RWPE2 (cell line): ENCODE data around the gene OR2F1.

Source experiments
- ATAC-seq: fragments of 200-7000 bp; cut with Tn5 transposase; 3 replicates; pipeline ENCODE4 v1.9.1; 2021; ENCODE audit warnings: low read depth
- DNase-seq: peaks from one replicate; pipeline ENCODE4 v3.0.0-alpha.2; 2020; ENCODE audit warnings: low spot score
- H3K27ac ChIP-seq: fragments of 450-650 bp; 2 replicates; pipeline ENCODE4 v1.5.1; 2017; ENCODE audit warnings: mild to moderate bottlenecking; ENCODE audit not compliant: poor library complexity, severe bottlenecking
- H3K27me3 ChIP-seq: fragments of 250-450 bp; sonication (Bioruptor Pico); 2 replicates; pipeline ENCODE4 v1.5.1; 2021; ENCODE audit warnings: mild to moderate bottlenecking, moderate library complexity; ENCODE audit not compliant: insufficient read depth, poor library complexity, severe bottlenecking
- H3K36me3 ChIP-seq: fragments of 250-450 bp; sonication (Bioruptor Pico); 2 replicates; pipeline ENCODE4 v1.5.1; 2020; ENCODE audit warnings: low read depth, mild to moderate bottlenecking, moderate library complexity
- H3K4me1 ChIP-seq: fragments of 250-450 bp; sonication (Bioruptor Pico); 2 replicates; pipeline ENCODE4 v1.5.1; 2021; ENCODE audit warnings: mild to moderate bottlenecking, moderate library complexity; ENCODE audit not compliant: insufficient read depth, poor library complexity, severe bottlenecking
- H3K4me3 ChIP-seq: fragments of 250-450 bp; sonication (Bioruptor Pico); 2 replicates; pipeline ENCODE4 v1.5.1; 2021; ENCODE audit warnings: mild to moderate bottlenecking, moderate library complexity; ENCODE audit not compliant: severe bottlenecking
- H3K9me3 ChIP-seq: fragments of 250-450 bp; sonication (Bioruptor Pico); 2 replicates; pipeline ENCODE4 v1.5.1; 2021; ENCODE audit warnings: mild to moderate bottlenecking, moderate library complexity; ENCODE audit not compliant: severe bottlenecking
- TF ChIP-seq, protein P1 (sequence below): fragments of 450-650 bp; IDR thresholded peaks from one replicate; pipeline ENCODE4 v1.5.1; 2017; ENCODE audit warnings: mild to moderate bottlenecking, moderate library complexity; ENCODE audit not compliant: poor library complexity, severe bottlenecking

OR2F1 gene

DNA sequence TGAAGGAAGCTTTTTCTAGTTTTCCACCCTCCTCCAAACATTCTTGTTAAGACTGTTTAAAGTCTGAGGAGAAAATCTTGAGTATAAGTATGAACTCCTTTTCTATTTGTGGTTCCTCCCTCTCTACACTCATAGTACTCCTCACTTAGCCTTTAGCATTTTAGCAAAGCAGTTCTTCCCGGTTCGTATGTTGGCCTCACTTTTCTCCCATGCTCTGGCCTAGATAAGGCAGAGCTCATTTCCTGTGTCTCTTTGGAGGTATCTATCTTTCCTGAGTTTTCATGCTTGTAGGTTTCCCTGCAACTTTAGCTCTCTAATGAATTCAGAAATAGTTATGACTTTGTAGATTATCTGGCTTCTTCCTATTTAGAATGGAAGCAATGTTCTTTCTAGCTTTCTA, 5.9 kb upstream of the OR2F1 start:
- Histone ChIP-seq H3K4me1 (no peaks in the 10 kb centered on the region), H3K9me3 (no peaks in the 10 kb centered on the region), H3K27ac (no peak overlapping the region), H3K4me3 (no peak overlapping the region), H3K27me3 (no peaks in the 10 kb centered on the region), H3K36me3 (no peaks in the 10 kb centered on the region)
- ATAC-seq: no peak
- no peak for DNase-seq
- TF ChIP-seq, protein P1, sequence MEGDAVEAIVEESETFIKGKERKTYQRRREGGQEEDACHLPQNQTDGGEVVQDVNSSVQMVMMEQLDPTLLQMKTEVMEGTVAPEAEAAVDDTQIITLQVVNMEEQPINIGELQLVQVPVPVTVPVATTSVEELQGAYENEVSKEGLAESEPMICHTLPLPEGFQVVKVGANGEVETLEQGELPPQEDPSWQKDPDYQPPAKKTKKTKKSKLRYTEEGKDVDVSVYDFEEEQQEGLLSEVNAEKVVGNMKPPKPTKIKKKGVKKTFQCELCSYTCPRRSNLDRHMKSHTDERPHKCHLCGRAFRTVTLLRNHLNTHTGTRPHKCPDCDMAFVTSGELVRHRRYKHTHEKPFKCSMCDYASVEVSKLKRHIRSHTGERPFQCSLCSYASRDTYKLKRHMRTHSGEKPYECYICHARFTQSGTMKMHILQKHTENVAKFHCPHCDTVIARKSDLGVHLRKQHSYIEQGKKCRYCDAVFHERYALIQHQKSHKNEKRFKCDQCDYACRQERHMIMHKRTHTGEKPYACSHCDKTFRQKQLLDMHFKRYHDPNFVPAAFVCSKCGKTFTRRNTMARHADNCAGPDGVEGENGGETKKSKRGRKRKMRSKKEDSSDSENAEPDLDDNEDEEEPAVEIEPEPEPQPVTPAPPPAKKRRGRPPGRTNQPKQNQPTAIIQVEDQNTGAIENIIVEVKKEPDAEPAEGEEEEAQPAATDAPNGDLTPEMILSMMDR: no peak

DNA sequence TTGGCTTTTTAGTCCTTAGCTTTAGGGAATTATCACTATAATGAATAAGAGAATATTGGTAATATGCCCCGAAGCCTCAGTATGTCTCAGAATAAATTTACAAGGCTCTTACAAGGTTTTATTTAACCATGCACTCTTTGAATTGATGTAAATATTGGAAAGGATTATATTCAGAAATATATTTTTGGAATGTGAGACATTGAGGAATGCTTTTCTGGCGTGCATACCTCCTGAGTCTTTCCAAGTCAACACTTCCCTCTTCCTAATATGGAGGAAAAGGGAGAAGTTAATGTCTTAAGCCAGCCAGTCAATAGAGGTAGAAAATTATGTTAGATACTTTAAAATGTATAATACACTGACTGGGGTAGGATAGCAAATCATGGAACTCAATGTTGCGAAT, 1.2 kb upstream of the OR2F1 start:
- Histone ChIP-seq H3K27me3 (peaks cover 7% of the 10 kb centered on the region), H3K4me3 (no peak overlapping the region), H3K27ac (no peak overlapping the region), H3K36me3 (no peaks in the 10 kb centered on the region), H3K4me1 (no peaks in the 10 kb centered on the region), H3K9me3 (no peaks in the 10 kb centered on the region)
- DNase-seq: no peak
- no peak for ATAC-seq
- TF ChIP-seq, protein P1: no peak

DNA sequence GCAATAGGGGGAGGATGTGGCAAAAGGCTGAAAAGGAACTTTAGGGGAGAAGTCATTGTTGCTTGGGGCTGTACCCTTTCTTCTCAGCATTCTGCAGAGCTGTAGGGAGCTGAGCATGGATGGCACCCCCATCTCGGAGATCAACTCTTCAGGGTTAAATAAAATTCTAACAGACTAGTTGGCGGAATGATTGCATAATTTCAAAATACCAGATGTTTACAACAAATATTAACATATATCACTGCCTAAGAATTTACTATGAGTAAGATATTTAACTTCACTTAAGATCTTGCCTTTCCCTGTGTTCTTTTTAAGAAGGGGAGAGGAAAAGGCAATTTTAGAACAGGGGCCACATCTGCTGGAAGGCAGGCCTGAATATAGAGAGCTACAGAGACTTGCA, 509 bp upstream of the OR2F1 start:
- Histone ChIP-seq H3K27me3 (peaks cover 7% of the 10 kb centered on the region), H3K36me3 (no peaks in the 10 kb centered on the region), H3K4me1 (no peaks in the 10 kb centered on the region), H3K9me3 (no peaks in the 10 kb centered on the region), H3K27ac (no peak overlapping the region), H3K4me3 (no peak overlapping the region)
- ATAC-seq (no peak), DNase-seq (no peak)
- TF ChIP-seq, protein P1: no peak

DNA sequence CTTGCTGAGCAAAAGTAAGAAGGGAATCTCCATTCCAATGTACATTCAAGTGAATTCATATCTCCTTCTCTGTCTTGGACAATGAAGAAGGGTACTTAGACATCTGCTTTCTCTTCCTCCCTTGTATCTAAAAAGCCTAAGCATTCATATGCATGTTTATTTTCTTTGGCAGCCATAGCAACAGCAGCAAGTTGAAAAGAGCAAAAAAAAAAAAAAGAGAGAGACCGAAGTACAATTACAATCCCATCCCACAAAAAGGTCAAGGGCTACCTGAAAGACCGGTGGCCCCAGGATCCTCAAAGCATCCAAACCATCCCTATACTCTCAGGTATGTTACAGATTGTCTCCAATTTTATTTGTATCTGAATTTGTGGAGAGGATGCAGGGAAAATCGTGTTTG, 4.1 kb downstream of the OR2F1 start:
- no peak for DNase-seq
- Histone ChIP-seq H3K36me3 (no peaks in the 10 kb centered on the region), H3K27me3 (peaks cover 13% of the 10 kb centered on the region), H3K4me3 (no peak overlapping the region), H3K4me1 (no peaks in the 10 kb centered on the region), H3K9me3 (no peaks in the 10 kb centered on the region), H3K27ac (no peak overlapping the region)
- TF ChIP-seq, protein P1: no peak
- ATAC-seq: no peak

DNA sequence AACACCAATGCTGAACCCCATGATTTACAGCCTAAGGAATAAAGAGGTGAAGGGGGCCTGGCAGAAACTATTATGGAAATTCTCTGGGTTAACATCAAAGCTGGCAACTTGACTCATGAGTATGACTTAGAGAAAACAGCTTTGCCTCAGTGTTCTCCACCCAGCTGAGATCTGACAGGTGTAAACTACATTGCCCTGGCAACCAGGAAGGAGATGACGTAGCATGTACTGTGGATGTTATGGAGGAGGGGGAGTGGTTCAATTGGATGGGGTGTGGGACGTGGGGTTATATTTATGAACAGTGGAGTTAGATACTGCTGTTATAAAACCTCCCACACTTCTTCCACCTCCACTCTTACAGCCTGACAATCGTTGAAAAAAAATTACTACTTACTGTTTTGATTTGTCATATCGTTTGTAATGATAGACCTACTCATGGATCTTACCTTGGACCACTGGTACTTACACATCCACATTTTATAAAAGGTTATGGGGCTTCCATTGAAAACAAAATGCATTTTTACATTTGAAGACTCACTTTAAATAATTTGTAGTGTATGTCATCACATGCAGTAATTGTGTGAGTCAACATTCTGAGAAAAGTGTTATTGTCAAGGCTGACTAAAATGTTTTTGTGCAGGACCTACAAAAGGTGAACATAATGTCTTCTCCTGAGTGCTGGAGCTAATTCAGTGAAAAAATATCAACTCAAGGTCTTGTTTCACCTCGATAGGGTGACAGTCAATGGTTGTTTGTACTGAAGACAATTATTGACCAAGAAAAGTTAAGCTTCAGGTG, 6.4 kb downstream of the OR2F1 start:
- no peaks in the 10 kb centered on the region for H3K36me3 ChIP-seq
- DNase-seq (no peak), ATAC-seq (no peak)
- H3K27me3 ChIP-seq: peaks cover 13% of the 10 kb centered on the region
- no peaks in the 10 kb centered on the region for H3K4me1 ChIP-seq
- TF ChIP-seq, protein P1: no peak
- no peak overlapping the region for H3K4me3 ChIP-seq
- H3K9me3 ChIP-seq: no peaks in the 10 kb centered on the region
- H3K27ac ChIP-seq: no peak overlapping the region
